GOT3 (cell line): ENCODE data around the gene PIEZO2.

Experiments used
- DNase-seq: peaks from one replicate; lab custom pipeline; 2025; ENCODE audit warnings: mixed read lengths; lab: John Stamatoyannopoulos, UW

PIEZO2 gene

GRCh38 chr18:10896851-10897250, 252.5 kb downstream of the PIEZO2 start:
- DNase-seq = no peak

GRCh38 chr18:10895976-10896375, 253.4 kb downstream of the PIEZO2 start:
- no peak for DNase-seq

DNA sequence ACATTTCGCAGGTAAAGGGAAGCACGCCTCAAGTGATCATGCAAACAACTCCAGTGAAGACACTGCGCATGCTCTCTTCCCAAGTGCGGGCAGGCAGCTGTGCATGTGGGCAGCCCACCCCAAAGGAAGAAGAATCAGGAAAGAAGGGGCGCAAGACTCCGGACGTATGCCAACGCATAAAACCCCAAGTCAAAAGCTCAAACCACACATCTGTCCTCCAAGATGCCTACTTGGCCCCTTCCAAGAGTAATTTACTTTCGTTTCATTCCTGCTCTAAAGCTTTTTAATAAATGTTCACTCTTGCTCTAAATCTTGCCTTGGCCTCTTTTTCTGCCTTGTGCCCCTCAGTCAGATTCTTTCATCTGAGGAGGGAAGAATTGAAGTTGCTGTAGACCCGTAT, 254.9 kb downstream of the PIEZO2 start:
- DNase-seq = no peak

- no peak for DNase-seq
Observed at GRCh38 chr18:10893761-10894160, 255.6 kb downstream of the PIEZO2 start.

DNA sequence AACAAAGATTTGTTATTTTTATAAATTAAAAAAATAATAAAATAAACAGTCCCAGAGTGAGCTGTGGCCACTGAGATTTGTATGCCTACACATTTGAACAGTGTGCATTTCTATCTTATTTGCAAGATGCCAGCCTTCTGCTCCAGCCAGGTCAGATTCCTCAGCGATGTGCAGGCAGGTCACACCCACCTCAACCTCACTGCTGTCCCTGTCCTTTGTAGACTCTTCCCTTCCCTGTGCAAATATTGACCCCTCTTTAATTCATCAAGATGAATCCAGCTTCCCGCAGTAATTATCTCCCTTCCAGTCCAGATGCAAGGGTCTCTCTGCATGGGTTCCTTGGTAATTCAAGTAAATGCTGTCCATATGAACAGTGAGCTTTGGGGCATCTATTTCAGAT, 256.2 kb downstream of the PIEZO2 start:
- DNase-seq = no peak

DNA sequence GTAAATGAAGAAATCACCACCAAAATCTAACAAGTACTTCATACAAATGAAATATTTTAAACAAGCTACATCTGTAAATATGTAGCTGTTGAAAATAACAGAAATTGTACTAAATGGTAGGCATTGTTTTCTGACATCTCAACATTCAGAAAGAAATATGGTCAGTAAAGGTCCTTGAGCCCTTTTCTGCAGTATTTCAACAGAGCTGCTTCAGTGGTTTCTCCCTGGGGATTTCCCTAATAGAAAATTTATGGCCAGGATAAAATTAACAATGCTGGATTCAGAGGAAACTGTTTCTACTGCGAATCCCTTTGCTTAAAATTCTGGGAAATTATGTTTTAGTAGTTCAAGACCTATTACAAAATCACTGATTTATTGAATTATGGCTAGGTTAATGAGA, 256.6 kb downstream of the PIEZO2 start:
- no peak for DNase-seq

DNA sequence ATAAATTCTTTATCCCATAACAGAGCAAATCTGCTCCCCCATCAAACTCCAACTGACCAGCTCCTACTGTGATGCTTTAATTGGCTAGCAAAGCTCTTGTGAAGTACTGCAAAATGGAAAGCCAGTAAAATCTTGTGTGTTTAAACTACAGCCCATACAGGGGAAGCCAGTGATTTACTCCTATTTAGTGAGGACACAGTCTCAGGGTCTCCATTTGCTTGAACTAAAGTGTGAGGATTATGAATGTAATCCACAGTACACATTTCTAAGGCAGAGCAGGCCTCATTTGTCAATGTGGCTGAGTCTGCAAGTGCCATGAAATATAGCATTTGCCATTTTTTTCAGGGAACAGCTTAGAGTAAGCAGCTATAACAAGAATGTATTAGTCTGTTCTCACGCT, 259.3 kb downstream of the PIEZO2 start:
- DNase-seq = no peak

GRCh38 chr18:10878703-10879102, 270.7 kb downstream of the PIEZO2 start:
- DNase-seq = no peak

GRCh38 chr18:10877987-10878386, 271.4 kb downstream of the PIEZO2 start:
- DNase-seq = no peak

- no peak for DNase-seq
Observed at GRCh38 chr18:10875811-10876210, 273.6 kb downstream of the PIEZO2 start.

DNA sequence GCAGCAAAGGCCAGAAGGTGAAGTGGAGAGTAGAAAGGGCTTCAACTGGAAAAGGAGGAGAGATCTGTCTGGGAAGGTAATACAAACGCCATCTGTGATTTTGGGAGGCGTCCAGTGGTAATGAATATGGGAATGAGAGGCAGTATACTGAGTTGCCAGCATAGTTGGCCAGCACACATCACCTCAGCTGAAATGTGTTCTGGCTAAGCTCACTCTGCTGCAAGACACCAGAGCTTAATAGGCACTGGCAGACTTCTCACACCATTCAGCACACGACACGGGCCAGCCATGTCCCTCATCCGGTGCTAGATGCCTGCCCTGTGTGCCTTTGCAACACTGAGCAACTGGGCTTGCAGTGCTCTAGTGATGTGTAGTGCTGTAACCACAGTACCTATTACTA, 277.1 kb downstream of the PIEZO2 start:
- DNase-seq = no peak

GRCh38 chr18:10864722-10865121, 284.6 kb downstream of the PIEZO2 start:
- DNase-seq = no peak

- no peak for DNase-seq
Observed at GRCh38 chr18:10863026-10863425, 286.3 kb downstream of the PIEZO2 start.

- DNase-seq = no peak
Observed at GRCh38 chr18:10860928-10861327, 288.4 kb downstream of the PIEZO2 start.

DNA sequence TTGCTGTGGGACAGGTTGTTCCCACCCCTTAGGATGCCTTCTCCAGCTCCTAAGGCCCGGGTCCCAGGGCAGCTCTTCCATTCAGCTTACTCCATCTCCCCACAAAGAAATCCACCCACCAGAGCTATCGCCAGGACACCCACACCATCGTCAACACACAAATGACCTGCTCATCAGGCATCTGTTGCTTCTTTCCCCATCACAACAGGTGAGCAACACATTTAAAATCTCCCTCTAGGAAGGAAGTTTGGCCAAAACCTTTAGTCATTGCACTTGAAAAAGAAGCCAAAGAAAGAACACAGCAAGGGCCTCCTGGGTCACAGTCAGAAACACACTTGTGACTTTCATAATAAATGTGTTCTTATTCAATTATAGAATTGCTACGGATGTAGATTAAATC, 289.0 kb downstream of the PIEZO2 start:
- DNase-seq = no peak

DNA sequence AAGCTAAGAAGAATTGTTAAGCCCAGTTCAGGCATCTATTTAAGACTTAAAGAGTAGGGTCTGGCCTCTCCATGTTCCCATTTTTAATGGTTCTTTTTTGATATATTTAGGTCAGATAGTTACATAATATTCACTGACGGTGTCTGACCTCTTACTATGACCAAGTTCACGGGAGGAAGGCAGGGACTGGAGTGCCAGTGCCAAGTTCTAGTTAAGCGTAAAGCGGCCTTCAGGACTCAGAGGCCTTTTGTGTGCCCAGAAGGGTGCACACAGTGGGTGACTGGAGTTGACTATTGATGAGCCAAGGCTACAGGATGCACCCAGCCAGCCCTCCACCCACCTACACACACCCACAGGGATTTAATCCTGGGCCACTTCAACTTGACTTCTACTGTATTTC, 290.9 kb downstream of the PIEZO2 start:
- DNase-seq = no peak

DNA sequence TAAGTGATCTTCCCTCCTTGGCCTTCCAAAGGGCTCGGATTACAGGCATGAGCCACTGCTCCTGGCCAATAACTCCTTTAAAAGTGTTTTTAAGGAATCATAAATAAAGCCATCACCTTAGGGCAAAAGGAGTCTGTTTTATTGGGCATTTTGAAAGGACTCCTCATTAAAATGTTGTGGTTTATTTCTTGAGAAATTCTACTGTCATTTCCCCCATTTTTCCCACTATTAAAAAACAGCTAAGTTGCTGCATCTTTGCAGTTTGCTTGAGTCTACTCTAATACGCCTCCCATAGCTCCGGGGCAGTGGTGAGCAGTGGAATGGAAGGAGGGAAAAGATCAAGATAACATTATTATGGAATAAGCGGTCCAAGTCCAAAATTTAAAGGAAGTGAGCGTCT, 293.2 kb downstream of the PIEZO2 start:
- DNase-seq = no peak

- DNase-seq = no peak
Observed at GRCh38 chr18:10852385-10853303, 296.7 kb downstream of the PIEZO2 start.

DNA sequence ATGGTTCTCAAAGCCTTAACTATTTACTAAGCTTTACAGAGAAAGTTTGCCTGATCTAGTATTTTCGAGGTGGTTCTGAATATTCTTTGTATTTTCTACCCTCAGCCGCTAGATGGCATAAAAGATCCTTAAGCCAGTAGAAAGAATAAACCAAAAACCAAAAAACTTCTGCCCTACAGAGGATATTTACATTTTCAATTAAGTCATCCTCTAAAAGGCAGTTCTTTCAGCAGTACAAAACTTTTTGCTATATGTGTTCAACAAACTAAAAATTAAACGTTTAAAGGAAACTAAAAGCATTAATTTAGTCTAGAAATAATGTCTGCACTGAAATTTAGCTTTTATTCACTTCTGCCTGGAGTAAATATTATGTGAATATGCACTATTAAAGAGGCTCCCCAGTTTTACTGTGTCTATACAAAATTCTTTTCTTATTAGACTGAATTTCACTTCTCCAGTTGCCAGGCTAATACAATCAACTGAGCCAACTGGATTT, 297.5 kb downstream of the PIEZO2 start:
- no peak for DNase-seq

- no peak for DNase-seq
Observed at GRCh38 chr18:10850840-10851239, 298.5 kb downstream of the PIEZO2 start.

DNA sequence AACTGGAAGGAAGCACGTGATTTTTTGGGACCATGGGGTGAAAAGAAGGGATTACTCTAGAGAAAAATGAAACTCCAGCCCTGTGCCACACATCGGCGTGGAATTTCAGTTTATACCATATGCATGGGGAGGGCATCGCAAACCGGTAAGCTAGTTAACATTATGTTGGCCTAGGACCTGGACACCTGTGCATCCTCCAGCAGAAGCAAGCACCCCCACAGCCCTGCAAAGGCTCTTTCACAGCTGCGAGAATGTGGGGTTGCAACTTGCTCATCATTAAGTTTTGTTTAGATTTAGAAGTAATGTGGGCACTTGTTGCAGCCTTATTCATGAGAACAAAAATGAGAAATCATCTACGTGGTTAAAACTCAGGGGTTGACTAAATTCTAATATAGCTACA, 299.2 kb downstream of the PIEZO2 start:
- DNase-seq = no peak

DNA sequence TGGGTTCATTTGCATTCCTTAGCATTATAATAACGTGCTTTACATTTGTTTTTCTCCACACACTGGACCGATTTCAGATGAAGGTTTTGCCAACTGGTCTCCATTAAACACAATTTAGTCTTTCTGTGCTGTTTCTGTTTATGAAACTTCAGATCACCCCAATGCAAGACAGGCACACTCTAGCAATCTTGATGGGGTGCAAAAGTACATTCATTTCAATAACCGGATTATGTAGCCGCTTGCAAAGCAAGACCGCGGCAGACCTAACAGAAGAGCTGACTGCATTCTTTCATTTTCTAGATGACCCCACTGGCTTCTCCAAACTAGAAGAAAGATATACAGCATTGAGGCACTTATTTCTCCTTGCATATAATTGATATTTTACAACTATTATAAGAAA, 301.5 kb downstream of the PIEZO2 start:
- no peak for DNase-seq

DNA sequence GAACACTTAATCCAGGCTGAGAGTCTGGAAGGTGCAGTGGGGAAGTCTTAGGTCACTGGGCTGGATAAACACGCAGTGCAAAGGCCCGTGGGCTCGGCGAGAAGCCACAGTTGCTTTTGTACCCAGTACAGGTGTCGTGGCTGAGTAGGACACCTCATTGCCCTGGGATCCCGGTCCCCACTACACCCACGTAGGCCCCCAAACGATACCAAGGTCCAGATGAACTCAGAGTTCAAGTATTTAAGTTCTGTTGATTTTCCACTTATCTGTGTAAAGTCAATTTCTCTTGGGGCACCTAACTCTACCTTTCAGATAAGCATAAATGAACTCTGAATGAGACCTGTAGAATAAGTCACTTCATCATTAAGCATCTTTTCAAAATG, 302.0 kb downstream of the PIEZO2 start:
- DNase-seq = no peak
